HG02840 (cell line): Measurements from ENCODE around the gene RAB11FIP2.

Experiments used
- ATAC-seq: cut with Tn5 transposase; IDR thresholded peaks from one replicate; pipeline ENCODE4 v1.9.1; 2021; ENCODE audit warnings: mild to moderate bottlenecking, moderate library complexity, moderate number of reproducible peaks; ENCODE audit not compliant: unreplicated experiment, low FRiP score

RAB11FIP2 gene

DNA sequence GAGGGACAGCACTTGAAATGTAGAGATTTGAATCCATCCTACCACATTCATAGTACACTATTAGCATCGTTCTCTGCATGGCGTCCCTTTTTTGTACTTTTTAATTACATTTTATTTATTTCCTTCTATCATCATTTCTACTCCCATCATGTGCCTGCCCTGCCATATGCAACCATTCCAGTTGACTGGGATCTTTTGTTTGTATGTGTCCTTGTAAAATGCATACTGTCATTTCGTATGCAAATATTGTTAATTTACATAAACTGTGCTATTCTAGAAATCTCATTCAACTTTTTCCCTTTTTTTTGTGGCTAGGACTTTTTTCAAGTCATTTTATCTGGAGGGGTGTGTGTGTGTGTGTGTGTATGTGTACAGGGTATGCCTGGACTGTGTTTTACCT lies 57.9 kb downstream of the RAB11FIP2 start:
- ATAC-seq = no peak

DNA sequence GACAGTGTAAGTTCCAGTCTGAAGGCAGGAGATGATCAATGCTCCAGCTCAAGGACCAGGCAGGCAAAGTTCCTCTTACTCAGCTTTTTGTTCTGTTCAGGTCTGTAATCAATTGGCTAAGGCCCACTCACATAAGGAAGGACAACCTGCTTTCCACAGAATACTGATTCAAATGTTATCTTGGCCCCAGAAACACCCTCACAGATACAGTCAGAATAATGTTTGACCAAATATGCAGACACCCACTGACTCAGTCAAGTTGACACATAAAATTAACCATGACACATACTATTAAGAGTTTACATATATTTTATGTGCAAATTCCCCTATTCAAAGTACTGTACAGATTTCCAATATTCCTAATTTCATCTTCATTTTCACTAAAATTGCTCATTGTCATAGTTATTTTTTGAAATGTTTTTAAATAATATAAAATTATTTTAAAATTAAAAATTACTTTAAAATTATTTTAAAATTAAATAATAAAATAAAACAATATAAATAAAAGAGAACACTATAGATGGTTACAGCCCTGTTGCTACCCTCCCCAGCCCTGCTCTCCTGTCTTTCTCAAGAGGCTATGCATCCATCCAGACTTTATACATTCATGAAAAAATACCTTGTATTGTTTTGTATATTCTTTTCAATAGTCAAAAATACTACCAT lies 59.4 kb downstream of the RAB11FIP2 start:
- no peak for ATAC-seq

DNA sequence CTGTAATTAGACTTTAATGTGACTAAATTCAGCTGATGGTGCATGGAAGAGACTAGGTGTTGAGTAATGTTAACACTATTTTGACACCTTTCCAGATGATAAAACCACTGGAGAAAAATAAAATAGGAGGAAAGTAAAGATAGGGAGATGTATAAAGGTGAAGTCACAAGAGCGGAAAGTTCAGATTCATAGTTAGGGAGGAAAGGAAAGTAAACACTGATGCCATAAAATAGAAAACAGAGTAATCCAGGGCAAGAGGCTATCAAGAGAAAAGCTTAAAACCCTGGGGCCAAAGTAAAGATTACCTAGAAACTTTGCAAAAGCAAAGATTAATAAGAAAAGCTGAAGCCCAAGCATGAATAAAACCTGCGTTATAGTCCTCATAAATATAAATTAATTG lies 62.8 kb downstream of the RAB11FIP2 start:
- ATAC-seq = no peak

DNA sequence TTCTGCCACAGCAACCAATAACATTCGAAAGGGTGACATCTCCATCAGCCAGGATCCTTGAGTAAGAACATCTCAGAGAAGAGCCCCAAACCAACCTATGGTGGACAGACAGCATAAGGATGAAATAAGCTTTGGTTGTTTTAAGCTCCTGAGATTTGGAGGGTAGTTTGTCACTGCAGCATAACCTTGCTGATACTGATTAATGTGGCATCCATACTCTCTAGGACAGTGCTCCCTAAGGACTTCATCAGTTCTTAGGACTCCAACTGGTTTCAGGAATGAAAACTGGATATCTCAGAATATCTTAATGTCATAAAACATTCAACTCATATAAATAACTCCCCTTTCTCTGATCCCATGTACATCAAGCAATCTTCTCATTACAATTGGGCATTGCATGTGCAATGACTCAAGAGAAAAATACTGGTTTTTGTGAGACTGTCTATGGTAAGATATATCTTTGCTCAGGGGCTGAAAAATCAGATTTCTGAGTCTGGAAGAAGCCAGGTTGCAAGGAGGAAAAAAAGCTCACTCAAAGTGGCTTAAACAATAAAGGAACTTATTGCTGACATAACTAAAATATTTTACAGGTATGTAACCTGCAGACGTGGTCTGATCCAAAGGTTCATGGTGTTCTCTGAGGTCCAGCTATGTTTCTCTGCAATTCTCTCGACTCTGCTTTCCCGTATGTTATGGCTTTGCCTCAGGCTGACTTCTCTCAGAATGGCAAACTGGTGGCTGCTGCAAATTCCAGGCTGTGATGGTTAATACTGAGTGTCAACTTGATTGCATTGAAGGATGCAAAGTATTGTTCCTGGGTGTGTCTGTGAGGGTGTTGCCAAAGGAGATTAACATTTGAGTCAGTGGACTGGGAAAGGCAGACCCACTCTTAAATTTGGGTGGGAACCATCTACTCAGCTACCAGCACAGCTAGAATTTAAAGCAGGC lies 65.7 kb downstream of the RAB11FIP2 start:
- ATAC-seq = no peak

DNA sequence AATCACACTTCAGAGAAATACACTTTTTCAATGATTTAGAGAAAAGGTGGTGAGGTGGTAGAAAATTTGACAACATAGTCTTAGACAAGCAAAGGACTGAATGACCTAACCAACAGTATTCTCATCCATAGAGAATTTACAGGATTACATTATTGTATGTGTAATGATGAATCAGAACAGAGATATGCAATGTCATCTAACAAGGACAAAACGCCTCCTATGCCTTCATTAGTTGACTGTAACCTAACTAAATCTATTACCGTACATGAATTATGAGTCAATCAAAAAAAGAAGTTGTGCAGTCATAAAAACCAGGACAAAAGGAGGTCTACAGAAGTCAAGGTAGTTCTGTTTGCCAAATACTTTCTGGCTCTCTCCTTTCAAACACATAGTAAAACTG lies 66.5 kb downstream of the RAB11FIP2 start:
- no peak for ATAC-seq

DNA sequence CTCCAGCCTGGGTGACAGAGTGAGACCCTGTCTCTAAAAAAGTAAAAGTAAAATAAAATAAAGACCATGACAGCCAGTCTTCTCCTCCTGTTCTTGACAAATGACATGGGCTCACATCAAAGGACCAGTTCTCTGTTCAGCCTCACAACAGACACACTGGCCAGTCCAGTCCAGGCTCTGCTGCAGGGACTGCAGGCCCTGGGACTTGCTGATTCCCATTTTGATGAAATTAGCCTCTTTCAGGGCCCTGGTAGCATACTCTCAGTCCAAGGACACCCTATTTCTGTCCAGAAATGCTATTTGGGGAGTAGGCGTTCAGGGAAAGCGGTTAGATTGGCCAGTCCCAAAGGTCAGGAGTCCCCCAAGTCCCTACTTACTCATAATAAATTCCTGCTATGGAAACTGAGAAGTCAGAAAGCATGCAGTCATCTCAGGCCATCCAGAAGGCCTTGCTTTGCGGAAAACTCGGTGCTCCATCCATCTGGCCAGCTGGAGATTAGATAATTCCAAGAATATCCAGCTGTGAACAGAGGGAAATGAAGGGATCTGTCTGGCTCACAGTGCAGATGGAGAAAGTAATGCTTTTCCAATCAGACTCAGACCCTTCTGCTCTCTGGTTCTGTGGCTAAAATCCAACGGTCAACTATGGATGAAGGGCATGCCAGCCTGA lies 74.4 kb downstream of the RAB11FIP2 start:
- ATAC-seq = no peak

DNA sequence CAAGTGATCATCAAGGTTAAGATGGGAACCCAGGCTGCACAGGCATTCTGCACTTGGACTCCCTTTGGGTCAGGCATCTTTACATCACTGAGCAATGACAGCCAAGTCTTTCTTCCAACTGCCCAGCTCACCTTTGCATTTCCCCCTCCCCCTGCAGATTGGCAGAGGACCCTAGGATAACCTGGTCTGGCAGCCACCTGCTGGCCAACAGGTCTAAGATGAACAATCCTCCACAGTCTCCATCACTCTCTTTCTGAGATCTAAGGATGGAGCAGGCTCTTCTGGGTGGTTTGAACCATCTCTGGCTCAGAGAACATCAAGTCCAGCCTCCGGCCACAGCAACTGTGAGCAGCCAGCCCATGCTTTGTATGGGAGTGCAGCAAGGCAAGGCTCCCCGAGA lies 75.8 kb downstream of the RAB11FIP2 start:
- no peak for ATAC-seq

DNA sequence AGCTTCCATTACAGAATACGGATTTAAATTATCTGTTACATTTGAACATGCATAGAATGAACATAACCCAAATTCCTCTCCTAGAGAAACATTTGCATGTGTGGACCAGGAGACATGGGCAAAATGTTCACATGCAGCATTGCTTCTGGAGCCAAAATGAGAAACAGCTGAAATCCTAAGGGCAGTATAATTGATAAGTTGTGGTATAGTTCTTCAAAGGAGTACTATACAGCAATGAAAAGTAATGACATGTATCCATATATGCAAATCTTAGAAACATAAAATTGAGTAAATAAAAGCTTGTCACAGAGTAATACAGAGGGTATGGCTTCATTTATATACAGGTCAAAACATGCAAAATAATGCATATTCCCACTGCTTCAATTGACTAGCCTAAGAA lies 77.1 kb downstream of the RAB11FIP2 start:
- ATAC-seq = no peak

DNA sequence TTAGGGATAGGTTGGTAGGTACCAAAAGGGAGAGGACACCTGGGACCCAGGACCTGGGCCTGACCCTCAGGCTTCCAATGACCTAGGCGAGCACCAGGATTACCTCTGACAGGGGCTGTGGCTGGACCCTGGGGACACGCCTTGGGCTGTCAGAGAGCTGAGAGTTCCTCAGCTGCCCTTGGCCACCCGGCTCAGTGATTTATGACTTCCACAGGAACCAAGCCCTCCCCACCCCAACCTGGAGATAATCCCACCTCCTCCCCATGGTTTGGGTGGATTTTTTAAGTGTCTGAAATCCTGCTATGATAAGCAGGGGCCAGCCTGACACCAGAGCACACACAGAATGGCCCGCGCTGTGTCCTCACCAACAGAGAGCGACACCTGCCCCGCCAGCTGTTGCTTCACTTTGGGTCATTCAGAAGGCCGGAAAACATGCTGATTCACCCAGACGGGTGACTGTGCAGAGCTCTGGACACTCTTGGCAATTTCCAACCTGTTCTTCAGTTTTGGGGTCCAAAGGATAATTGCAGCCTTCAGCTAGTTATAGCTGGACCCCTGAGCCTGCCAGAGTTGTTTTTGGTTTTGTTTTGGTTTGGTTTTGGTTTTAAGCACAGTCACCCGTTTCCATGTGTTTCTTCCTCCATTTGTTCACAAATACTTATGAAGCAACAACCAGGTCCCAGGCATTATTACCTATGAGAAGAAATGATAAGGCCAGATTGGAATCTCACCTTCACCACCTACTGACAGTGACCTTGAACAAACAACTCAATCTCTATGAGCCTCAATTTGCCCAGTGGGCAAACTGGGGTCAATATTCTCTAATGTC lies 78.2 kb downstream of the RAB11FIP2 start:
- no peak for ATAC-seq

DNA sequence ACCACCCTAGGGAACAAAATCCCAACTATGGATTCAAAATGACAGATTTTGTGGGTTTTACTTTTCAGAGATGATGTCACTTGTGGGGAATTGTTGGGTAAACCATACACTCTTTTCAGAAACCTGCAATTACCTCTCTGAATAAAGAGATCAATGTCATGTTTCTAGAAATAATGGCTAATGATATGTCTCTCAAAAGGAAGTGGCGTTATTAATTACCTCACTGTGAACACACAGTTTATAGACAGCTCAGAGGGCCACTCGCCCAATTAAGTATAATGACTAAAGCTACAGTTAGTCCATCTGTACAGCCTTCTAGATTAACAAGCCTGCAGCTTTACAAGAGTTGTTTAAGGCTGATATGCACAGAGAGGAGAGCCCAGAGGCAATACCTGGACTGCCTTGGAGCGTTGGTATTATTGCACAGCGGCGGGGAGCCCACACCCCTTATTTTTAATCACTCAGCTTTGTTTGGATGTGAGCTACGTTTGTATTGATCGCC lies 79.5 kb downstream of the RAB11FIP2 start:
- no peak for ATAC-seq

DNA sequence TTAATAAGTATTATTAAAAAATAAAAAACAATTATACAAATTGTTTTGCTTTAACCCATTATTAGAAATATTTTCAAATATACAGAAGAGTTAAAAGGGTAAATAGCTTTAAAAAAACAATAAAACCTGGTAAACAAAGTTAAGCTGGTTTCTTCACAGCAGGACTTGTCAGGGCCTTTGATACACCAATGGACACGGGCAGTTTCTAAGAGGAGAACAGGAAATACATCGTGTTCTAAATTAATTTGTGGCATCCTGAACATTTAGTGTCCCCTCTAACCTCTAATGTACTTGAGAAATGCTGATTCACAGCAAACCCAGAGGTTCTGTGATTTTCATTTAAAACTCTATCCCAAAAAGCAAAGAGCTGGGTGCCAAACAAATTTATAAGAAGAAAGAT lies 80.8 kb downstream of the RAB11FIP2 start:
- no peak for ATAC-seq

DNA sequence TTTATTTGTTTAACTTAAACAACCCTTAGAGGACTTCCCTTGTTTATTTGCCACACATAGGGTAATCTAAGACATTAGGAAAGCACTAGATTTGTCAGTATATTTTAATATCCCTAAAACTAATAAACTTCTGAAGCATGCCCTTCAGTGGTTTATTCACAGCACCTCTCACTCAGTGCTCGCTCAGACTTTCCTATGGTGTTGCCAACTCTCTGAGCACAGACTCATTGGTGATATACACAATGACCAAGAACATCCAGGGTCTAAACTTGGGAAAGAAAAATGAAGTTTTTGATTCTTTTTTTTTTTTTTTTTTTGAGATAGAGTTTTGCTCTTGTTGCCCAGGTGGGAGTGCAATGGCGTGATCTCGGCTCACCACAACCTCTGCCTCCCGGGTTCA lies 82.2 kb downstream of the RAB11FIP2 start:
- no peak for ATAC-seq

DNA sequence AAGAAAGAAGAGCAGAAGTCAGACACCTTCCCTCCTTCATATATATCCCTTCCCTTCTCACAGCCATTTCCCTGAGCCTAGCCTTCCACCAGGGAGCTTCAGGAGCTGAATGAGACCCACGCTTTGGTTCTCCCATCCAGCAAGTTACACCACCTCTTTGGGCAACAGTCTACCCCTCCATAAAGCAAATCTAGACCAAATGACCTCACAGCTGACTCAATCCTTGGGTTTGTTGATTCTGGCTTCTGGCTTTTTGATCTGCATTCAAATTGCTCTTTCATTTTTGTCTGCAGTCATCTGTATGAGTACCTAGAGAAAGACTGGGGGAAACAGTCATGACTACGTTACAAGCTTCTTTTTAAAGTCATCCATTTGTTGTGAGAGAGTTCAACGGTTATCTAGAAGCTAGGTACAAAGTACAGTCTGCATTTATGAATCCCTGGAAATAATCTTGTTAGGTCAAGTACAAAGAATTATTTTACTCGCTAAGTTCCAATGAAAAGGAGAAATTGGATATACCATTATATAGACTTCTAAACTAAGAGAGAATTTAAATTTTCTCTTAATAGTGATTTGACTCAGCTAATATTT lies 86.3 kb downstream of the RAB11FIP2 start:
- no peak for ATAC-seq

DNA sequence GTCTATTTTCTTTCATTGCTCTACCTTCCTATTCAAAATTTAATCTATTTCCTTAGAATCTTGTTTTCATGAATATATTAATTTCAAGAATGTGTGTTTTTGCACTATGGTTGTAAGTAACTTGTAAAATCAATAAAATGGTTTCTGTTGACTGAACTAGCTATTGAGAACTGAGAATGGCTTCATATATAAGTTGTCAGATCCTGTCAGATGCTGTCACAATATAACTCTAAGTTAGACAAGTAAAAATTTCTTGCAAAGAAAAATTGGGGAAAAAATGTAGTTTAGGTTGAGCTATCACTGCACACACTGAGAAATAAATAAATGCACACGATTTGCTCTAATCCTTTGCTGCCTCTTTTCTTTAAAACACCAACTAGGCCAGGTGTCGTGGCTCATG lies 89.8 kb downstream of the RAB11FIP2 start:
- no peak for ATAC-seq

DNA sequence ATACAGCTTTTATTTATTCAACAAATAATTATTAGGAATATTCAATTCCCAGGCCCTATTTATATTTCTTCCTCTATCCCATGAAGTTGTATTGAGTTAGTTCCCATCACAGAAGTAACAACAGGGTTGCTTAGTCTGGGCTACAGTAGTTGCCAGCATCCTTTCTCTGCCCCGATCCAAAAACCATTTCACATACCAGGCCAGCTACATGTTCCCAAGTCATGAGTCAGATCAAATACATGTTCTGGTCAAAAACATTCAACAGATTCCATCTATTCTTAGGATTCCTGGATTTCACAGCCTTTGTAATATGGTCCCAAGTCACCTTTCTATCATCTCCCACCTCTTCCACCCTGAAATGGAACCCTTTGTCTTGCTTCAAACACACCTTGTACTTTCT lies 91.6 kb downstream of the RAB11FIP2 start:
- ATAC-seq = no peak
